K562 (cell line): ENCODE data around the gene HEMK1. TPM values are rescaled to one million over a fixed set of nuclear protein-coding genes. Genes with fewer than 3 reads are reported as not detected.
A peak's percentile ranks its signal among the peaks of the same experiment; 100 is the strongest.

Experiments
- ARID1B ChIP-seq: fragments of 450-650 bp; IDR thresholded peaks from 2 replicates; pipeline ENCODE4 v1.6.1; 2016; ENCODE audit warnings: antibody characterized with exemption, mild to moderate bottlenecking, inconsistent platforms
- ESRRA ChIP-seq: fragments of 450-650 bp; IDR thresholded peaks from 2 replicates; pipeline ENCODE4 v1.6.1; 2014; ENCODE audit warnings: low read depth, mild to moderate bottlenecking, moderate library complexity, borderline replicate concordance
- GTF2A2 ChIP-seq: IDR thresholded peaks from 2 replicates; pipeline ENCODE4 v1.6.1; 2016; ENCODE audit warnings: mild to moderate bottlenecking, missing genetic modification characterization, missing compliant biosample characterization
- NCOA6 ChIP-seq: fragments of 450-650 bp; IDR thresholded peaks from 2 replicates; pipeline ENCODE4 v1.6.1; 2017; ENCODE audit warnings: mild to moderate bottlenecking
- PTRF ChIP-seq: fragments of 450-650 bp; IDR thresholded peaks from 2 replicates; pipeline ENCODE4 v1.6.1; 2016; ENCODE audit warnings: mild to moderate bottlenecking, missing genetic modification characterization, missing compliant biosample characterization
- U2AF2 ChIP-seq: fragments of 200-400 bp; formaldehyde crosslinking; optimal IDR thresholded peaks from 2 replicates; pipeline ENCODE3; 2017; ENCODE audit warnings: low read depth, mild to moderate bottlenecking, low read length
- ZNF311 ChIP-seq: fragments of 250-450 bp; sonication (Bioruptor Pico); IDR thresholded peaks from 2 replicates; pipeline ENCODE4 v1.4.0; 2020; ENCODE audit warnings: mild to moderate bottlenecking, moderate library complexity
- ZNF444 ChIP-seq: fragments of 250-450 bp; sonication (Bioruptor Pico); IDR thresholded peaks from 2 replicates; pipeline ENCODE4 v1.4.0; 2020; ENCODE audit warnings: mild to moderate bottlenecking, moderate library complexity
- polyA plus RNA-seq, 8 experiments: library from polyadenylated mRNA; depleted of rRNA in 4 of 8; stranded (reverse) in 5 of 8; unstranded in 3 of 8; fragments of >200 nt; fragmentation: Nextera tagmentation in 2 of 8; fragmentation: Illumina TruSeq in 1 of 8; extraction: Ambion mirVana in 2 of 8; extraction: Trizol in 1 of 8; gene quantifications; 2 replicates each; pipeline versions ENCODE4 v1.2.1 to v1.2.3, GENCODE V29; 2011 to 2014; ENCODE audit warnings: inconsistent platforms in 1 of 8, missing spikeins in 1 of 8
- total RNA-seq, 7 experiments: library from RNA; depleted of rRNA in 6 of 7; stranded (reverse); fragments of >200 nt in 6 of 7; fragmentation: Illumina TruSeq in 2 of 7; extraction: Trizol in 2 of 7; gene quantifications; 2 replicates each; pipeline versions ENCODE4 v1.2.1 to v1.2.3, GENCODE V29; 2011 to 2021; ENCODE audit warnings: low replicate concordance in 1 of 7
- TF ChIP-seq, protein P1 (sequence below): fragments of 450-650 bp; IDR thresholded peaks from 2 replicates; pipeline ENCODE4 v1.6.1; 2017; ENCODE audit warnings: antibody characterized with exemption, mild to moderate bottlenecking

HEMK1 gene
- total and polyA plus RNA-seq, 9 of the 15 experiments (the other 6 are each of a cell fraction or from before 2014, with no cell fraction given), result 2.0 to 16.8 (median 11.4) TPM

GRCh38 chr3:50599716-50600118 lies 30.4 kb downstream of the HEMK1 start (continued):
- TF ChIP-seq ZNF311 (CRISPR knock-in tag), result no peak
- no peak for TF ChIP-seq U2AF2
- TF ChIP-seq ESRRA, result no peak
- no peak for TF ChIP-seq NCOA6
- no peak for TF ChIP-seq ARID1B
- no peak for TF ChIP-seq GTF2A2 (tag)
- TF ChIP-seq ZNF444 (CRISPR knock-in tag), result no peak
- TF ChIP-seq, protein P1, sequence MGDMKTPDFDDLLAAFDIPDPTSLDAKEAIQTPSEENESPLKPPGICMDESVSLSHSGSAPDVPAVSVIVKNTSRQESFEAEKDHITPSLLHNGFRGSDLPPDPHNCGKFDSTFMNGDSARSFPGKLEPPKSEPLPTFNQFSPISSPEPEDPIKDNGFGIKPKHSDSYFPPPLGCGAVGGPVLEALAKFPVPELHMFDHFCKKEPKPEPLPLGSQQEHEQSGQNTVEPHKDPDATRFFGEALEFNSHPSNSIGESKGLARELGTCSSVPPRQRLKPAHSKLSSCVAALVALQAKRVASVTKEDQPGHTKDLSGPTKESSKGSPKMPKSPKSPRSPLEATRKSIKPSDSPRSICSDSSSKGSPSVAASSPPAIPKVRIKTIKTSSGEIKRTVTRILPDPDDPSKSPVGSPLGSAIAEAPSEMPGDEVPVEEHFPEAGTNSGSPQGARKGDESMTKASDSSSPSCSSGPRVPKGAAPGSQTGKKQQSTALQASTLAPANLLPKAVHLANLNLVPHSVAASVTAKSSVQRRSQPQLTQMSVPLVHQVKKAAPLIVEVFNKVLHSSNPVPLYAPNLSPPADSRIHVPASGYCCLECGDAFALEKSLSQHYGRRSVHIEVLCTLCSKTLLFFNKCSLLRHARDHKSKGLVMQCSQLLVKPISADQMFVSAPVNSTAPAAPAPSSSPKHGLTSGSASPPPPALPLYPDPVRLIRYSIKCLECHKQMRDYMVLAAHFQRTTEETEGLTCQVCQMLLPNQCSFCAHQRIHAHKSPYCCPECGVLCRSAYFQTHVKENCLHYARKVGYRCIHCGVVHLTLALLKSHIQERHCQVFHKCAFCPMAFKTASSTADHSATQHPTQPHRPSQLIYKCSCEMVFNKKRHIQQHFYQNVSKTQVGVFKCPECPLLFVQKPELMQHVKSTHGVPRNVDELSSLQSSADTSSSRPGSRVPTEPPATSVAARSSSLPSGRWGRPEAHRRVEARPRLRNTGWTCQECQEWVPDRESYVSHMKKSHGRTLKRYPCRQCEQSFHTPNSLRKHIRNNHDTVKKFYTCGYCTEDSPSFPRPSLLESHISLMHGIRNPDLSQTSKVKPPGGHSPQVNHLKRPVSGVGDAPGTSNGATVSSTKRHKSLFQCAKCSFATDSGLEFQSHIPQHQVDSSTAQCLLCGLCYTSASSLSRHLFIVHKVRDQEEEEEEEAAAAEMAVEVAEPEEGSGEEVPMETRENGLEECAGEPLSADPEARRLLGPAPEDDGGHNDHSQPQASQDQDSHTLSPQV, result 0 out of 2 replicates have a peak, but pooled peaks have one; percentile 1
- no peak for TF ChIP-seq PTRF (tag)
